DMS153 treated with DMSO at 0.1 percent for 48 hours (cell line): ENCODE results near the gene OCA2.
"Not testable (repeated sequence)": the region's sequence is repeated elsewhere in the genome, so short reads cannot be mapped to it uniquely, and the experiment has no call there.

Source experiments
- DNase-seq: peaks from one replicate; lab custom pipeline; 2025; ENCODE audit not compliant: unreplicated experiment; lab: John Stamatoyannopoulos, UW

OCA2 gene

DNA sequence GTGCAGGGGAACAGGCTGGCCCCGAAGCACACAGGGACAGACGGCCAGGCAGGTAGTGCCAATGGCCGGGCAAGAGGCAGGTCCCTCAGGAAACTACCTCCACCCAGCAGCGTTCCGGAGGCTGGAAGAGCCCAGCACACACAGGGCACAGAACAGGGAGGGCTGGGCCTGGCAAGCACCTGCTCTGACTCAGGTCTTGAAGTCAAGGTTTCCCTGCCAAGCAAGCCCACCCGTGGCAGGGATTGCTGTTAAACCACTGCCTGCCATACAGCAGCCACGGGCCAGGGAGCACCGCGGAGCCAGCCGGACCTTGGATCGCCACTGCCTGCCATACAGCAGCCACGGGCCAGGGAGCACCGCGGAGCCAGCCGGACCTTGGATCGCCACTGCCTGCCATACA is 22.5 kb upstream of the OCA2 start:
- not testable (repeated sequence) for DNase-seq

GRCh38 chr15:28120359-28120640 is 21.2 kb upstream of the OCA2 start:
- no peak for DNase-seq

- no peak for DNase-seq
Measured at GRCh38 chr15:28118531-28118930, 19.4 kb upstream of the OCA2 start.

- DNase-seq, result no peak
Measured at GRCh38 chr15:28118083-28118482, 19.0 kb upstream of the OCA2 start.

- no peak for DNase-seq
Measured at GRCh38 chr15:28117432-28117990, 18.4 kb upstream of the OCA2 start.

- no peak for DNase-seq
Measured at GRCh38 chr15:28116521-28117431, 17.7 kb upstream of the OCA2 start.

DNA sequence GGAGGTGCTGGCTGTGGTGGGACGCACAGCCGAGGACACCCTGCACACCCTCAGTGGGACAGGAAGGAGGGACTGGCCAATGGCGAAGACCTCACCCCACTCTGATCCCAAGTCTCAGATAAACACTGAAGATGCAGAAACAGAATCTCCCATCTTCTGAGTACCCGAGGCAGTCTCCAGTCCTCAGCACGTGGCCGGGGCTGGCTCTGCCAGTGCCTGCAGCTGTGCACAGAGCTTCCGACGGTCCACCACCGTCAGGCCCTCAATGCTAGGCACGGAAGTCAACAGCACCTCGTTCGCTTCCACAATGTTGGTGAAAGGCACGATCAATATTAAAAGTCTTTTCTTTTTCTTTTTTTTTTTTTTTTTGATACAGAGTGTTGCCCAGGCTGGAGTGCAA is 16.8 kb upstream of the OCA2 start:
- DNase-seq, result no peak

DNA sequence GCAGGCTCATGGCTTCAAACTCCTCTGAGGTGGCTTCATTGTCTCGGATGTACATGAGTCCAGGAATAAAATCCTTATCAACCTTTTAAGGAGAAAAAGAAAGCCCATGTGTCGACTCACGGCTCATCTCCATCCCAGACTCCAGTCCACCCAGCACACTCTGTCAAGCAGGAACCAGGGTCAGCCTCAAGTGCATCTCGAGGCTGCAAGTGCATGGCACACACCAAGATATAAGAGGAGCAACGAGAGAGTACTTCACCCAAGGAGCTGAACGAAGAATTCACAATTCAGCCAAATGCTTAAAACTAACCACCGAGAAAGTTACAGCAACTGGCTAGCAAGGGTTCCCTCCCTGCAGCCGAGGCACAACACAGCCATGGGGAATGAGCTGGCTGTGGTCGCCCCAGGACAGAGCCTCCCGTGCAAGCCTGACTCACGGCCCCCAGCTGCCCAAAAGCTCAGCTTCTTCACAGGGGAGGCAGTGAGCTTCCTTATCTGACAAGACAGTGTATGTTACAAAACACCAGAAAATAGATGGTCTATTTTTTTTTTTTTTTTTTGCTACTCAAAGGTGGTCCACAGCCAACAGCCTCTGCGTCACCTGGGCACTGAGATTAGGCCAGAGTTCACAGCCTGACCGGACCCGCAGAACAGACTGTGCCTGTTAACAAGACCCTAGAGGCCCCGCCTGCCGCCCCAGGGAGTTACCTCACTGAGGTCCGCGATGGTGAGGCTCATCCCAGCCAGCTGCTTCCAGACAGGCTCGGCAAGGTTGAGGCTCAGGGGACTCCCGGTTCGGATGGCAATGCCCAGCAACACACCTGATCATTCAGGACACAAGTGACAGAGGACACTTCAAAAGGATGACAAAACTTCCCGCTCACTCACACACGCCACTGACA is 15.9 kb upstream of the OCA2 start:
- DNase-seq, result no peak

GRCh38 chr15:28114114-28114455 is 15.0 kb upstream of the OCA2 start:
- no peak for DNase-seq

- DNase-seq, result no peak
Measured at GRCh38 chr15:28113394-28114113, 14.4 kb upstream of the OCA2 start.

- DNase-seq, result no peak
Measured at GRCh38 chr15:28112962-28113361, 13.8 kb upstream of the OCA2 start.

GRCh38 chr15:28112101-28112760 is 13.1 kb upstream of the OCA2 start:
- DNase-seq, result no peak

DNA sequence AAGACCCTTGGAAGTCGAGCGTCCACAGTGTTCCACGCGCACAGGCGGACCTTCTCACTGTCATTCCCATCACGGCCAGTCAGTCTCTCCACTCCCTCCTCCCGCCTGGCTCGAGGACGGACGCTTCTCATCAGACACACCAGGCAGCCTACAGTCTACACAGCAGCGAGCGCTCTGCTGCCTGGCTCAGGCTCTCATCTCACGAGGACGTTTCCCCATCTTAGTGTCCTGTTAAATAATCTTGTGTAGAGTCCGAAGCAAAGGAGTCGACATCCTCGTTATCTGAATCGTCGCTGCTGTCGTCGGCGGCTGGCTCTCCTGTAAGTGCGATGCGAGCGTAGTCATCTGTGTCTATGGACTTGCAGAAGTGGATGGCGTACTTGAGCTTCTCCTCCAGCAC is 12.4 kb upstream of the OCA2 start:
- no peak for DNase-seq

GRCh38 chr15:28110481-28110881 is 11.4 kb upstream of the OCA2 start:
- no peak for DNase-seq

GRCh38 chr15:28109626-28110455 is 10.7 kb upstream of the OCA2 start:
- DNase-seq, result no peak

- no peak for DNase-seq
Measured at GRCh38 chr15:28107904-28108275, 8.8 kb upstream of the OCA2 start.

DNA sequence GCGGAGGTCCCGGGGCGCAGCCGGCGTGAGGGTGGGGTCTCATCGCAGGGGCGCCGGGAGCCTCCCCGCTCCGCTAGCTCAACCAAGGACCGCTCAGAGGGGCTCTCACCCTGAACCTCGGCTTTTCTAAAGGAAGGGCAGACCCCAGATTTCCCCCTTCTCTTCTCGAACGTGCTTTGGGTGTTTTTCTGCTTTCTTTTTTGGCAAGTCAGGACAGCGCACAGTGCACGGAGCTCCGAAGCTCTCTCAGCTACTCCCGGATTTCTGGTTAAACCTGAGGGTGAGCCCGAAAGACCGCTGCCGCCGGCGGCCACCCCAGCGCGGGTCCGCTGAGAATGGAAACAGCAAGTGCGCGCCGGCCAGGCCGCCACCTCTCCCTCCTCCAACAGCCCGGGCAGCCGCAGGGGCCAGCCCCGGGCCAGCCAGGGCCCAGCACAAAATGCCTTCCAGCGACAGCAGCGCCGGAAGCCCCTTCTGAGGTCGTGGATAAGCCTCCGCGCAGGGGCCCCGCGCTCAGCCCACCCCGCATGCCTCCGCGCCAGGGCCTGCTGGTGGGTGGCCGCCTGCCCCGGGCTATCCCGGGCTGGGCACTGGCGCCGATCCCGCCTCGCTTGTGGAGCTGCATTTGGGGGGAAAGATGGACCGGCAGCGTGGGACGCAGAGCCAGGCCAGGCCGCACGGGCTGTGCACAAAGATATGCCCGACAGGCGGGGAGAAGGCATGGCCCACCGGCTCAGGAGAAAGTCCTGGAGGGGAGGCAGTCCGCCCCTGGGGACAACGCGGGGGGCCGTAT is 8.2 kb upstream of the OCA2 start:
- DNase-seq, result no peak

- DNase-seq, result no peak
Measured at GRCh38 chr15:28106294-28107110, 7.4 kb upstream of the OCA2 start.
